Astrocyte of the spinal cord (primary cell): ENCODE measurements around the gene OR13C2.
"Not testable (repeated sequence)": the region's sequence is repeated elsewhere in the genome, so short reads cannot be mapped to it uniquely, and the experiment has no call there.

ENCODE experiments used
- DNase-seq: peaks from one replicate; pipeline ENCODE4 v3.0.0; 2011; ENCODE audit warnings: low read depth, low spot score
- H3K4me3 ChIP-seq: 2 replicates; pipeline ENCODE4 v1.5.1; 2011; ENCODE audit warnings: low read depth, mild to moderate bottlenecking, low read length, moderate library complexity
- in situ Hi-C: cut with HindIII; loops from 2 replicates; pipeline ENCODE4 v1.10.0; 2017; ENCODE audit warnings: low sequenced_read_pairs
- TF ChIP-seq, protein P1 (sequence below): IDR thresholded peaks from 2 replicates; pipeline ENCODE4 v1.5.1; 2012; ENCODE audit warnings: low read depth, mild to moderate bottlenecking, low read length, inconsistent platforms

The OR13C2 gene, protein sequence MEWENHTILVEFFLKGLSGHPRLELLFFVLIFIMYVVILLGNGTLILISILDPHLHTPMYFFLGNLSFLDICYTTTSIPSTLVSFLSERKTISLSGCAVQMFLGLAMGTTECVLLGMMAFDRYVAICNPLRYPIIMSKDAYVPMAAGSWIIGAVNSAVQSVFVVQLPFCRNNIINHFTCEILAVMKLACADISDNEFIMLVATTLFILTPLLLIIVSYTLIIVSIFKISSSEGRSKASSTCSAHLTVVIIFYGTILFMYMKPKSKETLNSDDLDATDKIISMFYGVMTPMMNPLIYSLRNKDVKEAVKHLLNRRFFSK

DNA sequence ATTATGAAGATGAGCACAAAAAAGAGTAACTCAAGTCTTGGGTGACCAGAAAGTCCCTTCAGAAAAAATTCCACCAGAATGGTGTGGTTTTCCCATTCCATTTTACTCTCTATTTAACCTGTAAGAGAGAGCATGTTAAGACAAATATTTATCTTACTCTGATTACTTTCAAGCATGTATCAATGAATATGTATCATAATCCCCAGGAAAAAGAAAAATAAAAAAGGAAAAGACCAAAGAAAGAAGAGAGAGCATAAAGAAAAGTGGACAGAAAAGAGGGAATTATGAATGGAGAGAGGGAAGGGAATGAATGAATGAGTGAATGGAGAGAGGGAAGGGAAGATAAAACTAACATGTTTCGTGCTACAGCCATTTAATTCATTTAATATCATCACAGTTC lies at the start of gene OR13C2:
OR13C2 (minus strand) TSS at position 101 of the 400 bp plus-strand sequence; CDS start at position 101, 0 bp downstream.
- H3K4me3 ChIP-seq, in situ Hi-C loops, DNase-seq: not testable (repeated sequence)

DNA sequence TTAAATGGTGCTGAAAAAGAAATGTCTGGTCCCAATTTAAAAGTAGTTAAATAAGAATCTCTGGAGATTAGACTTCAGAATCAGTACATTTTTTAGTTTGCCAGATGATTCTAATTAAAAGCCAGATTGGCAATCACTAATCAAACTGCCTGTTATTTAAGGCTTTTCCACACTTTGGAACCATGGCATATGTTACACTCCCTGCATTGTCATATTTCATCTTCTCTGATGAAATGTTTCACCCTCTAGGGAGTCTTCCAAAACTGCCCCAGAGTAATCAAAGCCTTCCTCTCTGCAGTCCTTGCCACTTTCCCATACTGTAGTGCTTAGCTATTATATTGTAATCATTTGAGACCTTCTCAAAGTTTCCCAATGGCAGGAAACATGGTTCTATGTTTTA lies 30.0 kb upstream of the OR13C2 start:
- TF ChIP-seq, protein P1, sequence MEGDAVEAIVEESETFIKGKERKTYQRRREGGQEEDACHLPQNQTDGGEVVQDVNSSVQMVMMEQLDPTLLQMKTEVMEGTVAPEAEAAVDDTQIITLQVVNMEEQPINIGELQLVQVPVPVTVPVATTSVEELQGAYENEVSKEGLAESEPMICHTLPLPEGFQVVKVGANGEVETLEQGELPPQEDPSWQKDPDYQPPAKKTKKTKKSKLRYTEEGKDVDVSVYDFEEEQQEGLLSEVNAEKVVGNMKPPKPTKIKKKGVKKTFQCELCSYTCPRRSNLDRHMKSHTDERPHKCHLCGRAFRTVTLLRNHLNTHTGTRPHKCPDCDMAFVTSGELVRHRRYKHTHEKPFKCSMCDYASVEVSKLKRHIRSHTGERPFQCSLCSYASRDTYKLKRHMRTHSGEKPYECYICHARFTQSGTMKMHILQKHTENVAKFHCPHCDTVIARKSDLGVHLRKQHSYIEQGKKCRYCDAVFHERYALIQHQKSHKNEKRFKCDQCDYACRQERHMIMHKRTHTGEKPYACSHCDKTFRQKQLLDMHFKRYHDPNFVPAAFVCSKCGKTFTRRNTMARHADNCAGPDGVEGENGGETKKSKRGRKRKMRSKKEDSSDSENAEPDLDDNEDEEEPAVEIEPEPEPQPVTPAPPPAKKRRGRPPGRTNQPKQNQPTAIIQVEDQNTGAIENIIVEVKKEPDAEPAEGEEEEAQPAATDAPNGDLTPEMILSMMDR = no peak
- in situ Hi-C loops = no loop called here
- DNase-seq = no peak
- H3K4me3 ChIP-seq = no peak overlapping the region

DNA sequence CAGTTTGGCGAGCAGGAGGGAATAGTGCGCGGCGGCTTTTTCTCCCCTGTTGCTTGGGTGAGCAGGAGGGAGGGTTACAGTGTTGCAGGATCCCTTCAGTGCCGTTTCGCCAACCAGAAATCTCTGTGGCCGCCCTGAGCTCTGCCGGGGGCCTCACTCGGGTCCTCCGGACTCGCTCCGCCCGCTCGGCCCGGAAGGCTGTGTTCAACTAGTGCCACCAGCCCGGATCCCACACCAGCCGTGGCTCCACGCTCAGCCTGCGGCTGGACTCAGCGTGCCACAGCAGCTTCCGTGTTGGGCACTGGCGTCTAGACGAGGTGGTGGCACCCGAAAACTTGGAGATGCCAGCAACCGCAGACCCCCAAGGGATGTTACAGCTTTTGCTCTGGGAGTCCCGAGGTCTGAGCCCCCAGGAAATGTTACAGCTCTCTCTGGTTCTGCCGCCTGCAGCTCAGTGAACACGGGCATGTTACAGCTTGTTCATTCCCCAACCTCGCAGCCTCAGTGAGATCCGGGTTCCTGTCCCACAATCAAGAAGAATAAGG lies 28.6 kb upstream of the OR13C2 start:
- H3K4me3 ChIP-seq = no peak overlapping the region
- TF ChIP-seq, protein P1 = no peak
- DNase-seq = no peak
- in situ Hi-C loops = no loop called here

DNA sequence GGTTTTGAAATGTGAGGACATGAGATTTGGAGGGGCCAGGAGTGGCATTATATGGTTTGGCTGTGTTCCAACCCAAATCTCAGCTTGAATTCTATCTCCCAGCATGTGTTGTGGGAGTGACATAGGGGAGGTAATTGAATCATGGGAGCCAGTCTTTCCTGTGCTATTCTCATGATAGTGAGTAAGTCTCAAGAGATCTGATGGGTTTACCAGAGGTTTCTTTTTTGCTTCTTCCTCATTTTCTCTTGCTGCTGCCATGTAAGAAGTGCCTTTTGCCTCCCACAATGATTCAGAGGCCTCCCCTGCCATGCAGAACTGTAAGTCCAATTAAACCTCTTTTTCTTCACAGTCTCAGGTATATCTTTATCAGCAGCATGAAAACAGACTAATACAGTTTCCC lies 20.5 kb upstream of the OR13C2 start:
- H3K4me3 ChIP-seq, in situ Hi-C loops, DNase-seq: not testable (repeated sequence)

DNA sequence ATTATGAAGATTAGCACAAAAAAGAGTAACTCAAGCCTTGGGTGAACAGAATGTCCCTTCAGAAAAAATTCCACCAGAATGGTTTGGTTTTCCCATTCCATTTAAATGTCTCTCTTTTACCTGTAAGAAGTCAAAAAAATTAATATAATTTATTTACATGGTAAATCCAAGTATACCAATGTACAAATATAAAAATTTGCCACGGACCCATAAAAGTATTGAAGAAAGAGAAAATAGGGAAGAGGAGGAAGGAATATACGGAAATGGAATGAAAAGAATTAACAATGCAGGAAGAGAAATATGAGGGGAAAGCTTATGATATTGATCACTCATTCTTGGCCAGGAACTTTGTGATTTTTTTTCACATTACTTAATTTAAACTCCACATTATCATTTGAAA lies 12.7 kb upstream of the OR13C2 start, which contains the start of gene OR13C9:
OR13C9 (minus strand) TSS at position 101 of the 400 bp plus-strand sequence; CDS start at position 101, 0 bp downstream.
- TF ChIP-seq, protein P1 = no peak
- no peak within 1 kb of the TSS for H3K4me3 ChIP-seq
- in situ Hi-C loops = no loop called here

DNA sequence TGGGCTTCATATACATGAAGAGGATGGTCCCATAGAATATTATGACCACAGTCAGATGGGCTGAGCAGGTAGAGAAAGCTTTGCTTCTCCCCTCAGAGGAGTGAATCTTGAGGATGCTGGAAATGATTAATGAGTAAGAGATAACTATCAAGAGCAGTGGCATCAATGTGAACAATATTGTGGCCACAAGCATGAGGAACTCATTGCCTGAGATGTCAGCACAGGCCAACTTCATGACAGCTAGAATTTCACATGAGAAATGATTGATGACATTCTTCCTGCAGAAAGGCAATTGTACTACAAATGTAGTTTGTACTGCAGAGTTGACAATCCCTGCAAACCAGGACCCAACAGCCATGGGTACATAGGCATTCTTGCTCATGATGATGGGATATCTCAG lies 12.0 kb upstream of the OR13C2 start:
- no peak overlapping the region for H3K4me3 ChIP-seq

More for the DNA sequence above, 12.7 kb upstream of the OR13C2 start, which contains the start of gene OR13C9:
- no peak for DNase-seq

DNA sequence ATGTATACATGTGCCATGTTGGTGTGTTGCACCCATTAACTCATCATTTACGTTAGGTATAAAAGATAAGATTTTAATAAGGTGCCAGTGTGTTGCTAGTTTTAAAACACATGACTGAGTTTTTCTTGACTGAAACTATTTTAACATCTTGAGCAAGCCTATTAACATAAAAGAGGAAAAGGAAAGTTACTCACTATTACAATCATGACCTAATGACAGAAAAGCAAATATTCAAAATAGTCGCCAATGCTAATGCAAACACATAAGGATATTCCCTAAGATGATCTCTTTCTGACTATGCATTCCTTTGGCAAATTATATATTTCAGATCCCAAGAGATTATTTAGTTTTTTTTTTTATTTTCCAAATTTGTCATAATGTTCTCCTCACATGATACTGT lies 5.8 kb upstream of the OR13C2 start:
- DNase-seq = no peak
- H3K4me3 ChIP-seq = no peak overlapping the region
- in situ Hi-C loops = no loop called here
- TF ChIP-seq, protein P1 = no peak

More for the DNA sequence above, 12.0 kb upstream of the OR13C2 start:
- in situ Hi-C loops = no loop called here
- TF ChIP-seq, protein P1 = no peak
- DNase-seq = no peak
